Putamen (tissue), 1 donor: Measurements from ENCODE around the gene CAMSAP2.

ENCODE experiments used
- DNase-seq: peaks from one replicate; pipeline ENCODE4 v3.0.0-alpha.2; 2016; ENCODE audit warnings: low spot score

CAMSAP2 gene

DNA sequence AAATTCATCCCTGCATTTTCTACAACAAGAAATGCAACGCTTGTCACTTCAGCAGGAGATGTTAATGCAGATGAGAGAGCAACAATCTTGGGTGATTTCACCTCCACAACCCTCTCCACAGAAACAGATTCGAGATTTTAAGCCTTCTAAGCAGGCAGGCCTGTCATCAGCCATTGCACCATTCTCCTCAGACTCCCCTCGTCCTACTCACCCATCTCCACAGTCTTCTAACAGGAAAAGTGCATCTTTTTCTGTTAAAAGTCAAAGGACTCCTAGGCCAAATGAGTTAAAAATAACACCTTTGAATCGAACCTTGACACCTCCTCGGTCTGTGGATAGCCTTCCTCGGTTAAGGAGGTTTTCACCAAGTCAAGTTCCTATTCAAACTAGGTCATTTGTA lies 110.7 kb downstream of the CAMSAP2 start:
- DNase-seq: no peak

DNA sequence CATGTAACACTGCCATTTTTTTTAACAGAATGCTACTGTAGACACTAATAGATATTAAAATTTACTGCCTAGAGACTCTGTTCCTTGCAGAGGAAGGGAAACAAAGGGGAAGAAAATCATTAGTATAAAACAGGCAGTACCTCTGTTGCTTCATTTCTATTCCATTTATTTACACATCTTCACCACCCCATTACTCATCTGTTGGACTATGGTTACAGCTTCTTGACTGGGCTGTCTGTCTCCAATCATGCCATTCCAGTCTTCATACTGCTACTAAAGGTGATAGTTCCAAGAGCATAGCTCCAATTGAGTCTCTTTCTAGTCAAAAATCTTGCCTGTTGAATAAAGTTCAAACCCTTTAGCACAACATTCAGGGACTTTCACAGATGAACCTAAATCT lies 111.9 kb downstream of the CAMSAP2 start:
- DNase-seq: no peak

DNA sequence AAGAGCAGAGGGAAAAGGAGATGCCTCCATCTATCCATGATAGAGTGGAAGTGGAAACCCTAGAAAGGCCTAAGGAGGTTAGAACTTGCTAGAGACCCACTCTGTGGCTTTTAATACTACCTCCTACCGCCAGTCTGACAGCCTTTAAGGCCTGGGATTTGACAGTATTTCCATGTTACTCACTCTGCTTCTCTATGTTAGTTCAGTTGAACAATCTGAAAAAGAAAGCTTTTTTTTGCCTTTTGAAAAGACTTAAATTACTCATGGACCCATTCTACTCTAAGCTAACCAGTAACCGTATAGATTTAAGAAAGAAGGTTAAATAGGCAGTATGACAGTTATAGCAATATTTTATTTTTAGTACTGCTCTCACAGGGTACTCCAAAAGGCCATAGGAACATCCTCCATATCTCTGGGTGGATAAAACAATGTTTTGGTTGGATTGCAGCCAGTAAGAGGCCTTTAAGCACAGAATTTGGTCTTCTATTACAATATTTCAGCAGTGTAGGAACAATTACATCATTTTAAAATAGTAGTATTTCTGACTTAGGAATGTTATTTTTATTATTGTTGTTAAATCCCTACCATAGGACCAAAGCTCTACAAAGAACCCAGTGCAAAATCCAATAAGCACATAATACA lies 118.1 kb downstream of the CAMSAP2 start:
- DNase-seq: no peak

DNA sequence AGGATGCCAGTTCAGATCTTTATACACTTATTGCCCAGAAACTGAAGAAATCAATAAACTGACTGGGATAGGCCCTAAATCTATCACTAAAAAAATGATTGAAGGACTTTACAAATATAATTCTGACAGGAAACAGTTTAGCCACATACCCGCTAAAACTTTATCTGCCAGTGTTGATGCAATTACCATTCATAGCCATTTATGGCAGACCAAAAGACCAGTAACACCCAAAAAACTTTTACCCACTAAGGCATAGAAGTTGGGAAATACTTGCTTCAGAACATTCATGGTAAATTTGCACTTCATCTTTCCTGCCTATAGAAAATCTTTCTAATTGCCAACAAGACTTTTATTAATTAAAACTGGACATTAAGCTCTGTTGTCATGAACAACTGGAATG lies 119.1 kb downstream of the CAMSAP2 start:
- no peak for DNase-seq

DNA sequence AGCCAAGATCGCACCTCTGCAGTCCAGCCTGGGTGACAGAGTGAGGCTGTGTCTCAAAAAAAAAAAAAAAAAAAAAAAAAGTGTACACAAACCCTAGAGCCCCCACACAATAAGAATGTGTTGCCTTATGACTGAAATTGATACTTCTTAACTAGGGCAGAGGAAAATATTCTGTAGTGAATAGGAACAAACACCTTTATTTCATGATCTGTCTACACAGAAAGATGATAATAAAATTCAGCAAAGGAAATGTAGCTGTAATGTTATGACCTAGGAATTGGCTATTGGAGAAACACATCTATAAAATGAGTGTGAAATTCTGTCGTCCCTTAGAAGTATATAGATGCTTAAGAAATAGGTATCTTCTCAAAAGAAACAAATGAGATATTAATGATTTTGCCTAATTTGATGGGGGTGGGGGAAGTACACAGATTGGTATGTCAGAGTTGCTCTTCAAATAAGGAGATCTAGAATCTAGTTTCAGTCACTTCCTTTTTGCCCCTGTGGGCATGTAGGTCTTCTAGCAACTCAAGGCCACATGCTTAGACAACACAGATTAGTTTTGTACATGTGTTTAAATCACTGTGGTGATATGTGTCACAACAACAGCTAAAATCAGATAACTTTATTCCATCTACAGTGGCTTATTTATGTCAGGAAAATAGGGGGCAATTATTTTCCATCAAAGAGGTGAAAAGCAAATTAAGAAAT lies 123.4 kb downstream of the CAMSAP2 start:
- no peak for DNase-seq

DNA sequence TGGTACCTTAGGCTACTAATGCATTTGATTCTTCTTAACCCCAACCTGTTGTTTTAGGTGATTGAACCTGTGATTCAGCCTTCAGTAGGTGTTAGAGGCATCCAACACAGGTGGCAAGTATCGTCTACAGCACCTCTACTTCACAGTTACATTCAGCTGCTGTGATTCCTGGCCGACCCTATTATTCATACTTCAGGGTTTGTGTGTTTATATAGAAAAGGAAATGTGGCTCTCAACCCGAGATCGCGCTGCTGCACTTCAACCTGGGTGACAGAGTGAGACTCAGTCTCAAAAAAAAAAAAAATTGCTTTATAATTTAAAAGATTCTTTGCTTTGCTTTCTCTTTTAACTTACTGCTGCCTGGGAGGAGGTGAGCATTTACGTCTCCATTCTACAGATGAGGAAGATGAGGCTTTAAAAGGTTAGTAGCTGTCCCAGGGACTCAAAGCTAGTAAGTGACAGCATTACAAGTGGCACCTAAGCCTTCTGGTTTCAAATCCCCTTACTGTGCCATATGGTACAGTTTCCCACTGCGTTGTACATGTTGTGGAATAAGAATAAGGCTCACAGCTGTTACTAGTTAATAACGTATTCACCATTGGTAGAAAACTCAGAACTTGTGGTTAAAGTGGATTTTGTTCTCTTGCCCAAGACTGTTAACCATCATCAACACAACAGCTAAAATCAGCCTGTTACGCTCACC lies 124.2 kb downstream of the CAMSAP2 start:
- DNase-seq: no peak

DNA sequence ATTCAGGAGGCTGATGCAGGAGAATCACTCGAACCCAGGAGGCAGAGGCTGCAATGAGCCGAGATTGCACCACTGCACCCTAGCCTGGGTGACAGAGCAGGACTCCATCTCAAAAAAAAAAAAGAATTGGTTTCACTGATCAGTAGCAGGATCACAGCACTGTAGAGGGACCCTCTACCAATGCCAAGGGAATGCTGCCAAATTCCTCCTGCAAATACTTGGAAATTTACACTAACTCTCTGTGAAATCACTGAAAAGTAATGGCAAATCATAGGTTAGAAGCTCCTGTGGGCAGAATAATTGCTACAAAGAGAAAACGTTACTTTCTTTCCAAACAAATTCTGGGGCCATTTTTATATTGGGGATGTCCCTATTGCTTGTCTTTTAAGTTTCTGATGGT lies 127.4 kb downstream of the CAMSAP2 start:
- DNase-seq: no peak

DNA sequence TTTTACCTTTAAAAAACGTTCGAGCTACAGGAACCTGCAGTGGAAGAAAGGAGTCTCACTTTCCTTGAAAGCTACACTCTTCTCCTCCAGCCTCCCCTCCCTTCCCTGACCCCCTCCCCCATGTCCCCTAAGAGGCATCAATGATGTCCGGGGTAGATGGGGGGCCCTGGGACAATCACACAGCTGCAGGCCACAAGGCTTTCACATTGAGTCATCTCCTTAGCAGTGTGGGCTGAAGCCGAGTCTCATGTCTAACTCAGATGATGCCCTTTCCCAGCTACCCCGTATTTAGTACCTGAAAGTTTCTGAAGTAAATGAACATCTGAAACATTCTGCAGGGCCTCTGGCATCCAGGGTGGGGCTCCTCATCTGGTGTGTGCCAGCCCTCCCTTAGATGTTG lies 127.8 kb downstream of the CAMSAP2 start:
- DNase-seq: no peak

DNA sequence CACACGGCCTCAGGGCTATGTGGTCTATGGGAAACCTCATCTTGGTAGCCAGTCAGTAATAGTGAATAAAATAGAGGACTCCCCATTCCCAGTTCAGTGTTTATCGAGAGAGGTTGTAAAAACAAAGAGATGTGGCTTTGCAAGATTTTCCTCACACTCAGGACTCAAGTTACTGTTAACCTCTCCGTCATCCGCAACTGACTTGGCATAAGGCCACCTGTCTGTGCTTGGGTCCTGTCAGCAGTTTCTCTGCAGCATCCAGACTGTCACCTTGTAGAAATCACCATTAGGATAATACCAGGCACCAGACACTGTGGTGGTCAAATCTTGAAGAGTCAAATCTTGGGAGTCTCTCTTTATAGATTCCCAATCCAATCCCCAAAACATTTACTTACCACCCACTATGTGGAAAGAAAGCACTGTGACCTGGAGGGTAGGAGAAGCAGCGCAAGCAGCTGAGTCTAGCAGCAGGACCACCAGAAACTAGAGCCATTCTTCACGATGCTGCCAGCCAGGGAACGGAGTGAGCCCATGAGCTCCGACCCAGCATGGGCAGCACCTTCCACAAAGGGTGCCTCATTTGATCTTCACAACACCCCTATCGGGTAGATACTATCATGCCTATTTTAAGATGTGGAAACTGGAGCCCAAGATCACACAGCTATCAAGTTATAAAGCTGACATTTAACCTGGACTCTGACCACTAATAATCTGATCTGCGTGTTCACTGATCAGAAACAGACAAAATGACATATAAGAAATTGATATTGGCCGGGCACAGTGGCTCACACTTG lies 128.5 kb downstream of the CAMSAP2 start:
- no peak for DNase-seq

DNA sequence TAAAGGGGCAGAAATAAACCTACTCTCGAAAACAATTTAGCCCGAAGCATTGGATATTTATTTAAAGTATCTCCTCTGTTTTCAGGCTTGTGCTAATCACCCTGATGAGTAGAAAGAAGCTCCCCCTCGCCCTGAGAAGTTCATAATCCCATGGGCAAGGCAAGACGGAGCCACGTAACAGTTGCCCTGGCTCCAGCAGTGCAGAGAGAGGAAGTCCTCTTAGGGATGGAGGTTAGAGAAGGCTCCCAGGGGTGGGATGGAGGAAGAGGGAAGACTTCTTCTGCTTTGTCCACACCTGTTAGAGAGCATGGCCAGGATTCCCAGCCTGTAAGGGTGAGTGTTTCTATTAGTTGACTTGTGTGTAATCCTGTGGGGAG lies 130.7 kb downstream of the CAMSAP2 start:
- DNase-seq: no peak

DNA sequence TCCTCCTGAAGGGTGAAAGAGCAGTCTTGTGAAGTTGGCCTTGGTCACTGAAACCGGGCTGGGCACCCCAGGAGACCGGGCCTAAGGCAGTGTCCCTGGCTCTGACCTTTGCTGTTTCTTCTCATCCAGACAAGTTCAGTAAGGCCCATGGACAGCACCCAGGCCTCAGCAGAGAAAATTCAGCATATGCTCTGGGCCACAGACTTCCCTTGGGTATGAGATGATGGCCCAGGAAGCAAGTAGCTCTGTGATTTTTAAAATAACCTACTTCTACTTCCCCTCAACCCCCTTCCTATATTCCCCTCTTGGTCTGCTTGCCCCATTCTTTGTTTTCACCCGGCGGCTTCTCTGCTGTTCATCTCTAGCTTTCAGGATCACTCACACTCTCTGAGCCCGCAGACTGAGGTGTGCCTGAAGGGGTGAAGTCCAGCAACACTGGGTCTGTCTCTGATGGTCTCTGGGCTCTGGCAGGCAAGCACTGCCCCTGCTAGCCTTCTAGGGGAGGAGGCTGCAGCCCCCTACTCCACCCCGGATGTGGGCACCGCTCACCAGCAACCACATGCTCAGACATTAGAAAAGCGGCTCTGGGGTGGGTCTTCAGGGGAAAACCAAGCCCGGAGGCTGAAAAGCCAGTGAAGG lies 131.2 kb downstream of the CAMSAP2 start:
- no peak for DNase-seq

DNA sequence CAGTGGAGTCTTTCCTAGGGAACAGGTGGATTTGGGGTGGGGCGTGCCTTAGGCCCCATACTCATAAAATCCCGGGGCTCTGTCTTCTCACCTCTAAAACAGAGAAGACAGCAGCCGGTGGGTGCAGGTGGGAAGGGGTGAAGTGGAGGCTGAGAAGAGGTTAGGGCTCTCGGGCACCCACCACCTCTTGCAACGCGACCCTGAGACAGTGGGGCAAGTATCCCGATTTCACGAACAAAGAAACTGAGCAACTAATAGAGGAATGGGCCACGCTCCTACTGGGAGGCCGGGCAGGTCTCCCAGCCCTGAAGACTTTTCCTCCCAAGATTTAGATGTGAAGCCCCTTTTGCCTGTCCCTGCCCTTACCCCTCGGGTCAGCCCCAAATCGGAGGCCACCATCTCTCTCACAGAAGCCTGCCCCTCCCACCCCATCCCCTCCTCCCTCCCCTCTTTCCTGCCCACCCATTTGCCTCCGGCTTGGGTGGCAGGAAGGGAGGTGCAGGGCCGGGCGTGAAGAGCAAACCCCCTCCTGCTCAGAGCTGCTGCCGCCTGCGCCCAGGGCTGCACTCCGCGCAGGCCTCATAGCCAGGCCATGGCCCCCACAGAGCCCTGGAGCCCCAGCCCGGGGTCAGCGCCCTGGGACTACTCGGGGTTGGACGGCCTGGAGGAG lies 133.9 kb downstream of the CAMSAP2 start, which contains the start of gene GPR25:
GPR25 (plus strand) TSS at position 536 of the 670 bp plus-strand sequence; CDS start at position 593, 57 bp downstream.
- no peak for DNase-seq

DNA sequence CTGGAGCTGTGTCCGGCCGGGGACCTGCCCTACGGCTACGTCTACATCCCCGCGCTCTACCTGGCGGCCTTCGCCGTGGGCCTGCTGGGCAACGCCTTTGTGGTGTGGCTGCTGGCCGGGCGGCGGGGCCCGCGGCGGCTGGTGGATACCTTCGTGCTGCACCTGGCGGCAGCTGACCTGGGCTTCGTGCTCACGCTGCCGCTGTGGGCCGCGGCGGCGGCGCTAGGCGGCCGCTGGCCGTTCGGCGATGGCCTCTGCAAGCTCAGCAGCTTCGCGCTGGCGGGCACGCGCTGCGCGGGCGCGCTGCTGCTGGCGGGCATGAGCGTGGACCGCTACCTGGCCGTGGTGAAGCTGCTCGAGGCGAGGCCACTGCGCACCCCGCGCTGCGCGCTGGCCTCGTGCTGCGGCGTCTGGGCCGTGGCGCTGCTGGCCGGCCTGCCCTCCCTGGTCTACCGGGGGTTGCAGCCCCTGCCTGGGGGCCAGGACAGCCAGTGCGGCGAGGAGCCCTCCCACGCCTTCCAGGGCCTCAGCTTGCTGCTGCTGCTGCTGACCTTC lies 134.5 kb downstream of the CAMSAP2 start:
- DNase-seq: no peak

DNA sequence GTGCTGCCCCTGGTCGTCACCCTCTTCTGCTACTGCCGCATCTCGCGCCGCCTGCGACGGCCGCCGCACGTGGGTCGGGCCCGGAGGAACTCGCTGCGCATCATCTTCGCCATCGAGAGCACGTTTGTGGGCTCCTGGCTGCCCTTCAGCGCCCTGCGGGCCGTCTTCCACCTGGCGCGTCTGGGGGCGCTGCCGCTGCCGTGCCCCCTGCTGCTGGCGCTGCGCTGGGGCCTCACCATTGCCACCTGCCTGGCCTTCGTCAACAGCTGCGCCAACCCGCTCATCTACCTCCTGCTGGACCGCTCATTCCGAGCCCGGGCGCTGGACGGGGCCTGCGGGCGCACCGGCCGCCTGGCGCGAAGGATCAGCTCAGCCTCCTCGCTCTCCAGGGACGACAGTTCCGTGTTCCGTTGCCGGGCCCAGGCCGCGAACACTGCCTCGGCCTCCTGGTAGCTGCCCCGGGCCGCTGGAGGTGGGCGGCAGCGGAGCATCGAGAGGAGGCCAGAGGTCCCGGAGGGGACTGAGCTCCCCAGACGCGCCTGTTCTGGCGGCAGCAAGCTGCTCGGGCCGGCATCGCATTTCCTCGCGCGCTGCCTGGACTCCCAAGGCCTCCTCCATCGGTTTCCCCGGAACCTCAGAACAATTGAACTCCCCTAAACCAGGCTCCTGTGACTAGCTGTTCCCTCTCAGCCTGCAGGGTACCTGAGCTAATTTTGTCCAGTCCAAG lies 135.1 kb downstream of the CAMSAP2 start:
- no peak for DNase-seq

DNA sequence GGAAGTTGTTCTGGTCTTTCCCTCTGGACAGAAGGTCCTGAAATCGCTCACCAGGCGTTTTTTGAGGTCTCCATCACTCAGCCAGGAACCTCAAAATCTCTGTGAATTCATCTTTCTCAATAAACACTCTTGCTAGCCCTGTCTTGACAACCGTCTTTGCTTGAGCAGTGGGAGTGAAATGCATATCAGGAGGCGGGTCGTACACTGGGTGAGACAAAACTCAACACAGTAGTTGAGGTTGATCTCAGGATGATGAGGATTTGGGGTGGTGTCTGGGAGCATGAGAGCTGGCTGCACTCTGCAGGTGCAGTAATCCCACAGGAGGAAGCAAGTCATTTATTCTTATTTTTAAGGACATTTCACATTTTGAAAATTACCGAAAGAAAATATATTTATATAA lies 136.0 kb downstream of the CAMSAP2 start:
- no peak for DNase-seq

DNA sequence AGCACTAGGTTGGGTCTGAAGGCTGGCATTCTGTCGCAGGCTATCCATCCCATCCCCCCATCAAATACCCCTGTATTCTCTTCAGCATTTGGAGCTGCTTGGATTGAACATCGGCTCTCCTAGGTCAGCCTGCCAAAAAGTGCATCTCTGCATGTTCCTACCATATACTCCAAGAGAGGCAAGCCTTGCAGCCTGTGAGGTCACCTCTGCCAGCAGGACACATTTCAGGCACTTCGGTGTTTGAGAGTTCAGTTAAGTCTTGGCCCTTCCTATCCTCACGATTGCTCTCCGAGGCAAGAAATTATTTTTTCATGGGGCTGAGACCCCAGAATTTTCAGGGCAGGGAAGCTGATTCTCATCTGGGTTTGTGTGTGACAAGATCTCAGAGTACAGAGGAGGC lies 136.7 kb downstream of the CAMSAP2 start:
- DNase-seq: no peak

DNA sequence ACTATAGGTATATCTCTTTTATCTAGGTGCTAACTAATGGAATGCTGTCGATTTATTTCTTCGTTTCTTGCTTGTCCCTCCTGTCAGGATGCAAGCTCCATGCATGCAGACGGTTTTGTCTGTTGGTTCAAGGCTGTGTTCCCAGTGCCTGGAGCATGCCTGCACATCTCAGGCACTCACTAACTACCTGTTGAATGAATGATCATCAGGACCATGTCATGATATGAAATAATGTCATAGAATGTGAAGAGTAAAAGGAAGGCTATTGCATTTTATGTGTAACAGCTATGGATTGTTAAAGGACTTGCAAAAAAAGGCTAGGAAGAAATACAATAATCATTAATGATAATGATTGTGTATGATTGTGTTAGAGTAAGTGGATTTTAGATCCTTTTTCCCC lies 138.3 kb downstream of the CAMSAP2 start:
- DNase-seq: no peak

DNA sequence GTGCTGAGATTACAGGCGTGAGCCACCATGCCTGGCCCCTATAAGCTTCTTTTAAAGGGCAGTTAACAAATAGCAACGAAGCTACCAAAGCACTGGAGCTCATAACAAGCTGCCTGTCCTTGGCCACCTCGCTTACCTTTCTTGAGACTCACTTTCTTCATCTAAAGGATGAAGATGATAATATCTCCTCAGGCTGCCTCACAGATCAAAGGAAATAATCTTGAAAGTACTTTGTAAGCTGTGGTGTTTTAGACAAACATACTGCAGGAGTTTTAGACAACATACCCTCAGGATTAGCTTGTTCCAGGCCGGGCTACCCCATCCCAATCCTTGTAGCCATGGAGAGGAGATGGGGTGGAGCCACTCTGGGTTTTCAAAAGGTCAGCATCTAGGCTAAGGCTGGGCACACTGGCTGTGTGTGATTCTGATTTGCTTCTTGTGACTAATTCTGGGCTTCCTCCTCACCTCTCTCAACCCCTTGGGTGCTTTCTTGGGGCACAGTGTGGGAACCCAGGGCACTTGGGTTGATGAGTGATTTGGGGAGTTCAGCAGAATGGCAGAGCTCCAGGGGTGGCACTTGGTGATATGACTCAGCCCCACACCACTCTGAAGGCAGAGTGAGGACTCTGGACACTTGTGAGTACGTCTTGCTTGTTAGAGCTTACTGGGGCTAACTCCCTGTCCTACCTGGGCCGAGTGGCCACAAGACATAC lies 139.3 kb downstream of the CAMSAP2 start:
- DNase-seq: no peak

DNA sequence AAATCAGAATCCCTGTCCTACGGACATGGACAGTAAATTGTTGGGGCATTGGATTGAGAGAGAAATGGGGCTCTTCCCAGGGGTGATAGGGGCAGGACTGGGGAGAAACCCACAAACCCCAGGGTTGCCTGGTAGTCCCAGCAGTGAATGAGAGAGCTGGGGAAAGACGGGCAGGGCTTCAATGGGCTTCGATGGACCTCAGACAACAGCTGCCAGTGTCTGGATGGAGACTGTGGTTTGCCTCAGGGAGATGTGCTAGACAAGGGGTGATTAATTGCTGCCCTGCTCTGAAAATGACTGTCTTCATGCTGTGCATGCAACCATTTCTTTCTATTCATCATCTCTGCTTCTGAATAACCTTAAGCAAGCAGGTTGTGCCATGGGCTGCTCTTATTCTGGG lies 141.5 kb downstream of the CAMSAP2 start:
- no peak for DNase-seq

DNA sequence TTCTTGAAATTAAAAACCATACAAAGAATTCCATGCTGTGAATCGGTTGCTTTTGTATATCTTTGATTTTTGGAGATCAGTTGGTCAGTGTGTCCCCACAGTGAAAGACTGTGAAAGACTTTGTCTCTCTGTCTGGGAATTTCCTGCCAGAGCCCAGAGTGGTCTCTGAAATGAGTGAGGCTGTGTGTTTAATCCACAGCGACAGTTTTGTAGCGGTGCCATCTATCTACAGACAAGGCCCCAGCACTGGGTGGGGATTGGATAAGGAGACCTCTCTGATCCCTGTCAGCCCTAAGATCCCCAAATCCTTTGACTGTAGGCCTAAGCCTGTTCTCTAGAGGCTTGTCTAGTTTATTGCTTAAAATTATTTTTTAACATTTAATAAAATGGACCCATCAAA lies 144.4 kb downstream of the CAMSAP2 start:
- no peak for DNase-seq
